ENCODE data around the gene DLGAP3. TPM values are rescaled to one million over a fixed set of nuclear protein-coding genes. Genes with fewer than 3 reads are reported as not detected.

DLGAP3 gene
- total RNA-seq, 4 donors from 2014 or later = 0.15 TPM; not detected in 3

DNA sequence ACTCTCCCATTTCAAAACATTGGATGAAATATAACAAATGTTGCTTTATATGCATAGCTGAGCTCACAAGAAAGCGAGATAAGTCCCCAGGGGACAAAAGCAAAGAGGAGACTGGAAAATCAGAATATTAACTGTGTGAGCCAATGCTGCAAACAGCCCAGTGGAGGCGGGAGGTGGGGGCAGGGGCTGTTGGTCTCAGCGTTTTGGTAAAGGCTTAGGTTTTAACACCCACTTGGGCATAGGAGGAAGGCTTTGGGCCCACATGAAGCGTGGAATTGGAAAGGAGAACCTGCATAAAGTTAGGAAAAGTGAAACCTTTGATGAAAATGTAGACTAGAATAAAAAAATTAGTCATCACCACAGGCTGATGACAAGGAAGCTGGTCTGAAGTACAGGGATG lies 39.7 kb downstream of the DLGAP3 start:
- ATAC-seq = no peak
- Histone ChIP-seq H3K27me3 (peaks cover 22 to 24% (median 23%) of the 10 kb centered on the region in 3 donors), H3K9me3 (no peaks in the 10 kb centered on the region)

GRCh38 chr1:34887593-34887992 lies 41.9 kb downstream of the DLGAP3 start:
- H3K4me1 ChIP-seq = no peaks in the 10 kb centered on the region
- peaks cover 33 to 36% (median 34%) of the 10 kb centered on the region in 3 donors for H3K27me3 ChIP-seq
- DNase-seq = no peak
- no peak for ATAC-seq
- H3K36me3 ChIP-seq = no peaks in the 10 kb centered on the region
- TF ChIP-seq CTCF (IDR thresholded peaks at IDR 0.05 in 4 of 5, conservative IDR thresholded peaks at IDR 0.05 in 1 of 5) (no peak), POLR2A (IDR thresholded peaks at IDR 0.05) (no peak)
- in situ Hi-C loops (cut with MboI; ENCODE audit: low sequenced_read_pairs in 4 of 4) (no loop called here), intact Hi-C loops (cut with DNase I; ENCODE audit: low total_unique reads) (no loop called here)
- H3K4me3 ChIP-seq = no peak overlapping the region
- no peak overlapping the region for H3K27ac ChIP-seq
- H3K9me3 ChIP-seq = no peaks in the 10 kb centered on the region

More for the DNA sequence above, 39.7 kb downstream of the DLGAP3 start:
- H3K4me1 ChIP-seq = no peaks in the 10 kb centered on the region
- in situ Hi-C loops (cut with MboI; ENCODE audit: low sequenced_read_pairs in 4 of 4) (no loop called here), intact Hi-C loops (cut with DNase I; ENCODE audit: low total_unique reads) (no loop called here)
- no peak overlapping the region for H3K27ac ChIP-seq
- TF ChIP-seq CTCF (IDR thresholded peaks at IDR 0.05 in 4 of 5, conservative IDR thresholded peaks at IDR 0.05 in 1 of 5) = no peak
- TF ChIP-seq POLR2A (IDR thresholded peaks at IDR 0.05) = no peak
- no peaks in the 10 kb centered on the region for H3K36me3 ChIP-seq
- H3K4me3 ChIP-seq = no peak overlapping the region
- DNase-seq = no peak

DNA sequence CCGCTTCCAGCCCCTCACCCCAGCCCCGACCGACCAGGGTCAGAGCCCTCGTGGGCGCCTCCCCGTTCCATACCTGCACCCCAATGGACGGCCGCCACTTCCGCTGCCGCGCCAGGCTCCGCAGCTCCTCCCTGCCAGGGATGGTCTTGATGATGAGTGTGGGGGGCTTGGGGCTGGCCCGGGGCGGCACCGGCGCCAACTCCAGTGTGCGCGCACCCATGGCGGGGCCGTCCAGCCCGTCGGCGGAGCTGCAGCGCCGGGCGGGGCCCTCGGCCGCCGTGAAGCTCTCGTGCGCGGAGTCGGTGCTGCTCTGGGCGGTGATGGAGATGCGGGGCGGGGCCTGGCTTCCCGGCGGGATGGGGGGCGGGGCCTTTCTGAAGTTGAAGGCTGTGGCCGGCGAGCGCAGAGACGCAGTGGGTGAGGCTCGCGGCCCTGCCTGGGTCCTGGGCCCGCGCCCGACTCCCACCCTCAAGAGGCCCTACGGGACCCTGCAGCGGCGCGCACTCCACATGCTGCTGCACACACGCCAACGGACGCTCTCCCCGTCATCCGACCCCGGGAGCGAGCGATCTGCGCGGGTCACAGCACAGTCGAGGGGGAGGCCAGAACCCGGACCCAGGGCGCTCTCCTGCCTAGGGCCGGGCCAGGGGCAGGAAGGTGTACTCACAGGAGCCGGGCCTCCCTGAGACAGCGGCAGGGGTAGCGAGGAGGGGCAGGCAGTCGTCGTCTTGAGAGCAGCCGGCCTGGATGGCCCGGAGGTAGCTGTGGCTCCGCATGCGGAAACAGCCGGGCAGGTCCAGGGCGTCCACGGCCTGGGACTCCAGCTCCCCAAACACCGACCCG lies 43.8 kb downstream of the DLGAP3 start:
- ATAC-seq = no peak
- in situ Hi-C loops (cut with MboI; ENCODE audit: low sequenced_read_pairs in 4 of 4) = no loop called here
- no peaks in the 10 kb centered on the region for H3K36me3 ChIP-seq
- H3K9me3 ChIP-seq = no peaks in the 10 kb centered on the region
- H3K4me1 ChIP-seq = no peaks in the 10 kb centered on the region
- no peak for DNase-seq
- H3K4me3 ChIP-seq = peak overlapping the region; percentile 29 to 38 (median 36)
- intact Hi-C loops (cut with DNase I; ENCODE audit: low total_unique reads) = no loop called here
- H3K27me3 ChIP-seq = peaks cover 34 to 43% (median 39%) of the 10 kb centered on the region in 3 donors
- TF ChIP-seq CTCF (IDR thresholded peaks at IDR 0.05 in 4 of 5, conservative IDR thresholded peaks at IDR 0.05 in 1 of 5) (no peak), POLR2A (IDR thresholded peaks at IDR 0.05) (no peak)
- H3K27ac ChIP-seq = no peak overlapping the region

DNA sequence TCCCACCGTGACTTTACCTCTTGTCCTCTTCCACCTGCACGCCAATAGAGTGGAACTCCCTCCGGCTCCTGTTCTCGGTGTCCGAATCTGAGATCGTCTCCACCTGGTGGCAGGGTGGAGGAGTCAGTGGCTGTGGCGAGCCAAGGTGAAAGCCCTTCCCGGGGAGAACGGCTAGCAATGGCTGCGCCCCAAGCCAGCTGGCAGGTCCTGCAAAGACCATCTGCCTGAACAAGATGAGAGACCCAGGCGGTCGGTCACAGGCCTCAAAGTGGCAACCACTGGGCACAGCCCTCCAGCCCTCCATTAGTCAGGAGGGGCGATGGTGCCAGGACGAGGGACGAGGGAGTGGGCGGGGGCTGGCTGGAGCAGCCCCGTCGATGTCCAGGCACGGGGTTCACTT lies 44.5 kb downstream of the DLGAP3 start:
- Histone ChIP-seq H3K27ac (no peak overlapping the region), H3K36me3 (no peaks in the 10 kb centered on the region), H3K4me3 (peak overlapping the region in 2 of 4 donors; percentile 35 to 38), H3K9me3 (no peaks in the 10 kb centered on the region), H3K27me3 (peaks cover 37 to 47% (median 39%) of the 10 kb centered on the region in 3 donors), H3K4me1 (no peaks in the 10 kb centered on the region)
- DNase-seq (no peak), ATAC-seq (no peak)
- no peak for TF ChIP-seq POLR2A (IDR thresholded peaks at IDR 0.05)
- TF ChIP-seq CTCF (IDR thresholded peaks at IDR 0.05 in 4 of 5, conservative IDR thresholded peaks at IDR 0.05 in 1 of 5) = no peak
- intact Hi-C loops (cut with DNase I; ENCODE audit: low total_unique reads) (no loop called here), in situ Hi-C loops (cut with MboI; ENCODE audit: low sequenced_read_pairs in 4 of 4) (no loop called here)
